HG02623 (cell line): ENCODE measurements around the gene PELI2.

Experiments used
- ATAC-seq: cut with Tn5 transposase; IDR thresholded peaks from one replicate; pipeline ENCODE4 v1.9.1; 2021; ENCODE audit warnings: moderate library complexity; ENCODE audit not compliant: unreplicated experiment

PELI2 gene

DNA sequence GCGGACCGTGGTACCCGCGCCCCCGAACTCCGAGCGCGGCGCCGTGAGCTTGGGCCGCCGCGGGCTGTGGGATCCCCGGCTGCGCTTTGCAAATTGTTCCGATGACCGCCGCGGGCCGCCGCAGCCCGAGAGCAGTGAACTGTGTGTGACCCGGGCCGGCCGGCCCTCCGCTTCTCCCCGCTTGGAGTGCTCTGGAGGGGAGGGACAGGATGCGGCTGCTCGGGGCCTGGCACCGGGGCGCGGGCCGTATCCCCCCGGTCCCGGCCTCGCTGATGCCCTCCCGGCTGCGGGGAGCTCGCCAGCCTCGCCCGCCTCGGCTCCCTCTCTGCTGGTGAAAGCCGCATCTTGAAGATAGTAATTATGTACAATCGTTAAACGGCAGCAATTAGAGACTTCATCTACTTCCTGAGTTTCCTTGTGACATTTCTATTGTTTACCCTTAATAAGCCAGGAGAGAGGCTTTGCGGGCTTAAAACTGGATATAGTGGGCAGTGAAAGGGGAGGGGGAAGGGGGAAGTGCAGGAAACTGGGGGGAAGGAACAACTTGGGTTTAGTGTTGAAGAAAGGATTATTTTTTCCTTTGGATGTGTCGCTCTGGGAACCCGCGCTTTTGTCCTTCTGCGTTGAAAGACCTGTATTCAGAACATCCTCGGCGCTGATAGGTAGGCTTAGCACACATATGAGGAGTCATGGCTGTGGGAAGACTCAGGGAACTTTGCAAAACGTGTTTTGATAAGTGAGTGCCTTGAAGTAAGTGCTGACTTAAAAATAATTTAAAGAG is 1.2 kb downstream of the PELI2 start:
- no peak for ATAC-seq

DNA sequence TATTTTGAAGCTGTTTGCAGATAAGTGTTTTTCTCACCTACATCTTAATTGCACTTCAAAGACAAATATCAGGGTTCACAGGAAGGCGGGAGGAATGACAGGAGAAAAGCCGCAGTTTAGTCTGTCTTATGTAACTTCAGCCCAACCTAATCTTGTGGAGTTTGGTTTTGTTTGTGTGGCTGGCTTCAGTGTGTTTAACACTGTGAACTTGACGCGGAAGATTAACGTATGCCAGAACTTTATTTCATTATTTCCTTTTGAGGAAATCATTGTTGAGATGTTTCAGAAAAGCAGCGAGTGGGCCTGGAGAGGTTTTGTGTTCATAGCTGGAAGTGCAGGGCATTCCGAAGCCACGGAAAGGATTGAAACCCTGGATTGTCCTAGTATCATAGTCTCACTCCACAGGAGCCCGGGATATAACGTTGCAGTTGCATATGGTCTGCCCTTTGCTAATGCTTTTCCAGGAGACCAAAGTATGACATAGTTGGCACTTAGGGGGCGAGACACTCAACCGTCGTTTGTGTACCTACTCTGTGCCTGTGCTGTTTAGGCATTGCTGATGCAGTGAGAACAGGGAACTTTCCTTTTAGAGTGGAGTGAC is 2.0 kb downstream of the PELI2 start:
- ATAC-seq, result no peak

DNA sequence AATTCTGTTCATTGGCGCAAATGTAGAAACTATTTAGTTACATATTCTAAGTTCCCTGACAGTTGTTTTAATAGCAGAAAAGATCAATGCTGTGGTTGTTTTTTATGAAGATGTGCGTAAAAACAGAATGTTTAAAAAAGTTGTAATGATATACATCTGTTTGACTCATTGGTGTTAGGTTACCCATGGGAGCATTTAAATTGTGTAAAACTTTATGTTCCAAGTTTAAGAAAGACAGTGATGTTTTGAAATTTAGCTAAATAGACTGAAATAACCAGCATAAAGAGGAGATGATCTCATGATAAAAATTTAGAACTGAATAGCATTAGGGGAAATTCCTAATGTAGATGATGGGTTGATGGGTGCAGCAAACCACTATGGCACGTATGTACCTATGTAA is 3.6 kb downstream of the PELI2 start:
- no peak for ATAC-seq

DNA sequence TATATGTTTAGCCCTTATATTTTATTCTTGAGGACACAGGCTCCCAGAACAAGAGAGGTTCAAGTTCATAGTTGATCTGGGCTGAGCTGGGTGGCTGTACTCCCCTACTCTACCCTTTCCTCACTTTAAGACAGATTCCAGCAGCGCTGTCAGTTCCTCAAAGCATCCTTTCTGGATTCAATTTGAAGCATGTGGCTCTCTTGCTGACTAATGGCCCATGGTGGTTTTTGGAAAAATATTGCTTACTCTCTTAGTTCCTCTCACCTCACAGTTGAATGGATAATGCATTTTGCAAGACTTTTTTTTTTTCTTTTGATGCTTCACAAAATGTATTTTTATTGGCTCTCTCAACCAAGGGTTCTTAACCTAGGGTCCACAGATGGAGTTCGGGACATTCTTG is 4.1 kb downstream of the PELI2 start:
- no peak for ATAC-seq

DNA sequence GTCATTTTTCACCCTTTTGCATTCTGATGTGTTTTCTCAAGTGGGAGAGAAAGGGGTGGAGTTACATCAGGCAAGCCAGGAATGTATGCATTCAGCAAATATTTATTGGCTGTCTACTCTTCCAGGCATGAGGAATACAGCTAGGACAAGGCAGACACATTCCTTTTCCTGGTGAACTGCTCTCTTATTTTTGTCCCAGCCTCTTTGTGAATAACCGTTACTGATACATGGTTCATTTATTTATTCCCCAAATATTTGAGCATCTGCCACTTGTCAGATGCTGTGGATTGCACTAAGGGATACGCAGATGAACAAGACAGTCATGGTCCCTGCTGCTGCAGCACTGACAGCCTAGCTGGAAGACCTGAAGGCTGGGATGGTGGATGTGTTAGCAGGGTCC is 6.1 kb downstream of the PELI2 start:
- no peak for ATAC-seq

DNA sequence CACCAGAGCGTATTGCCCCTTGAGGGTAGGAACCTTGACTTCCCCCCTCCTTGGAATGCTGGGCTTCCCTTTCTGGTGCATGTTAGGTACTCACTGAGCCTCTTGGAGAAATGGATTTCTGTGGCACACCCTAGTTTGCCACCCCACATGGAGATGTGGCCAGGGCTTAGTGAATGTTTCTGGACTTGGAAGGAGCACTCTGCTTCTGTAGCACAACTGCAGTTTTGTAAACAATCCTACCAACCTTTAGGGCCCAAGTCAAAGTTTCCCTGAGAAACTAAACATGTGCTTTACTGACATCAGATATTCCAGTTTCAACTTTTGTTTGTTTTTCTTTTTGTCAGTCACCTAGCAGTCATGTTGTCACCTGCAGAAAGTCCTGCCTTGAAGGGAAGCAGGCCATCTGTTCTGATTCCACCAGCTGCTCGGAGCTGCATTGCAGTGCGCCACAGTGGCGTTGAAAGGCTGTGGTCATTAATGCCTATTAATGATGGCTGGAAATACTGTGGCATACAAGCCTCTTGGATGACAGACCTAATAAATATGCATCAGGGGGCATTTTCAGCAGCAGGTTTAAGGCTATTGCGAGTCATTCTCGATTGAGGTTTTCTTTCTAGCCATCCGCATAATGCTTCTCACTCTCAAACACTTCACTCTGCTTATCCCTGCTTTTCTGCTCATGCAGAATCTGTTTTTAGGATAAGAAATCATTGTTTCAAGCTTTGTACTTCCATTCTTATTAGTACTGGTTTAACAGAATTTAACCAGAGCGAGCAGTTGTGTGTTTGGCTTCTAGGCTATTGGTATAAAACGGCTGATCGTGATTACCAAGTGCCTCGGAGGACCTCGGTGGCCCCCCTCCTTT is 7.8 kb downstream of the PELI2 start:
- ATAC-seq, result no peak

DNA sequence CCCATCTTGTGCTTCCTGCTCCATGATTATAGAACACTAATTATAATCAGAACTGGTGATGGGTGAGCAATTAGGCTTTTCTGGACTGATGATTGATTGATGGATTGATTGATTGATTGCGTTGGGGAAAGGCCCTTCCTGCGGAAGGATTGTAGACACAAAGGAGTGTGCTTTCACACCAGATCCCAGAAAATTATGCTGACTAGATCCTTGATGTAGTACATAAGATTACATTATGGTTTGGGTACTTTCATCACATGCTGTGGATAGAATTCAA is 8.4 kb downstream of the PELI2 start:
- ATAC-seq, result no peak

DNA sequence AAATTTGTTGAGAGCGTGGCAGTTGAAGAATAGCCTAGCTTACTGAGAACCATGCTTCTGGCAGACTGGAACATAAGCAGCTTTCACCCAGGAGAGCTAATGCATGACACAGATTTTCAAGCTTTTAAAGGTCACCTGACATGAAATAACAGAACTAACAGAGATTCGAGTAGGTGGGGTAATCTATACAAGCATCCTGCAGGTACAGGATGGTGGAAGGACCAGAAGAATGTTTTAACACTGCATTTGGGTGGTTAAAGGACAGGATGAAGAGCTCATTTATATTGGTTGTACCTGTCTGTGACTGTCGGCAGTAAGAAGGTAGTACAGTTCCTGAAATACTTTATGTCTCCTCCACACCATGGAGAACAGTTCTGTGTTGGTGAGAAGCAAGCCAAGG is 8.9 kb downstream of the PELI2 start:
- no peak for ATAC-seq

DNA sequence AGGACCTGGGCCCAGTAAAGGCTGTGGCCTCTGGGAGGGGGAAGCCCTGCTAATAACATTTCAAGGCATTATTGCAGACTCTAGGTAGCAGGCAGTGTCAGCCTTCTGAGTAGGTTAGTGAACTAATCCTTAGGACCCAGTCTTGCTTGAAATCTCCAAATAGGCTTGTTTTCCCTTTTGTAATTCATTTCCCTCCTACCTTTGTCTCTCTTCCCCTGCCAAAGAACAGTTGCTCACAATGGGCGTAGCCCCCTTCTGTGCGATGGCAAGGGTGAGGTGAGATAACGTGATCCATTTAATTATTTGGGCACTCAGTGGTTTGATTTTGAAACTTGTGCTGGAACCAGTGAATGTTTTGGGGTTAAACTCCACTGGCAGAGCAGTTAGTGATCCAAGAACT is 10.9 kb downstream of the PELI2 start:
- no peak for ATAC-seq

DNA sequence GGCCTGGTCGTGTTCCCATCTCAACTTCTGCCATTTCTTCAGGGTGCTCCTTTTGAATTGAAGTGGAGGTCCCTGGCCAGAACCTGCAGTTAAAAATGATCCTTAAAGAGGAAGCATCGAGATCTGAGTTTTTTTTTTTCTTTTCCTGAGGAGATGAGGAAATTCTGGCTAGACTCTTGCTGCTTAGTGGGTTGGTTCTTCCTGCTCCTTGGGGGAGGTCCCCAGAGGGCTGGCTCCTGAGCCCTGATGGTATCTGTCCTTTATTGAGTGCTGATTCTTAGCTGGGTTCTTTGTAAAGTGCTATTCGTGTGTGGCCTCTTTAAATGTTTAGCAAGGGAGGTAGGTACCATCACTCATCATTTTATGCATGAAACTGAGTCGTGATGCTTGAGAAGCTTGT is 11.7 kb downstream of the PELI2 start:
- no peak for ATAC-seq

DNA sequence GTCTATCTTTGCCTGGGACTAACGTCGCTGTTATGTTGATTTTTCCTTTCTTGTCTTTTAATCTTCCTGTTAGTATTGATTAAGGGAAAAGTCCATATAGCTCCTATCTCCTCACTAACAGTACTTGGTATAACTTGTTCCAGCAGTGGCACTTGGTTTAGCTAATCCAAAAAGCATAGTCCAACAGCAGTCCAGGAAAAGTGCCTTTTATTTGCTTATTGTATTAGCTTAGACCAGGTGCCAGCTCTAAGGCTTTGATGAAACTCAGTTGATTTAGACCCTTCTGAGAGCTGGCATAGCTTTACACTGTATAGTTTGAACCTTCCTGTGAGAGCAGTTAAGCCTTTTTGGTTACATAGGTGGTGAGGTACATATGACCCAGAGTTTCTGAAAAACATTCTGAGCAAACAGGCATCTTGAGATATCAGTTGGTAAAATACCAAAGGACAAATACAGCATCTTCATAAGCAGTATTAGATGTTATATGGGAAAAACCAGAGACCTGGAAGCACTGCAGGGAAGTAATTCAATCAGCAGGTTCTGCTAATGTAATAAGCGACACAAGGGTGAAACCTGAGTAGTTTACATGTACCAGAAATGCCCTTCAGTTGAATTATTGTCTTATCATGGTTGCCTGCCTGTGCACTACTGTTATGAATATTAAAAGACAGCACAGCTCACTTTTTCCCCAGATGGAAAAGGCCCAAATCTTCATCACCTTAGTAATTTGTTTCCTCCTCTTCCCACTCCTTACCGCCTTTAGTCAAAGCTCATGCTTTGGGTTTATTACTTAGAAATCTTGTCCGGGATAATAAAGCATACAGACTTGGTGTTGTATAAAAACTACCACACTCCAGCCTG is 13.0 kb downstream of the PELI2 start:
- no peak for ATAC-seq

DNA sequence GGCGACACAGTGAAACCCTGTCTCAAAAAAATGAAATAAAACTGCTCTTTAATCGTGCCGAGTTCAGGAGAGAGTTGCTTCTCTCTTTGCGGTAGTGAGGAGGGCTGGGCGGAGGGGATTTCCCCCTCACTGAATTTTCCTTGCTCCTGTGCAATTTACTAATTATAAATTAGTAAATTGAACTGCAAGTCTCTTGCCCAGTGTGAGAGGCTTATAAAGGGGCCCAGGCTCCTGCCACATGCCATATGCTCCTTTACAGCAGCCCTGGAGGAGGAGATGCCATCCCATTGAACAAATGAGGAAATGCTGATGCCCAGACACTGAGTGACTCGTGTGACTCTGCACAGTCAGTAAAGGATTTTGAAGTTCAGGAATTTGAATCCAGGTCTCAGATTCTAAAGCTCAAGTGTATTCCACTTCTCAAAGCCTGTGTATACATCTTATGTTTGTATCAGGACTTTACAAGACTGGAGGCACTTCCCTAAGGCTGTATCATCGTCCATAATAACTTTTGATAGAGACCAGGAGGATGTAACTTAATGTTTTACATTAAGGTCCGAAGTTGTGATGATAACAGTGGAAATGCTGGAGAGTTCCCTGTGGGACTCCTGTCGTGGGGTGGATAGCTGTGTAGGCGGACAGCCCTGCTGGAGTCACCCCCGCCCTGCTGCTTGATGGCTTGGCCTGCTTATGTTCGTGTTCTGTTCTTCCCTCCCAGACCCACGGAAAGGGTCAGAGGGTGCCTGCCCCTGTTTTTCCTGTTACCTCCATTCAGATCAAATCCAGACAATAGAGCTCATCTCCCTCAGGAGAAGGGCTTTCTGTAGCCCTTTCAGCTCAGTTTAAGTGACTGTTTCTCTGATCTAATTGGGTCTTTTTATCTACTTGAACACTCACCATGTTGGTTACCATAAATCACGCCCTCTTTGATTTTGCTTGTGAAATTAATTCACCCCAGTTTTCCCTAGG is 13.9 kb downstream of the PELI2 start:
- ATAC-seq, result no peak

DNA sequence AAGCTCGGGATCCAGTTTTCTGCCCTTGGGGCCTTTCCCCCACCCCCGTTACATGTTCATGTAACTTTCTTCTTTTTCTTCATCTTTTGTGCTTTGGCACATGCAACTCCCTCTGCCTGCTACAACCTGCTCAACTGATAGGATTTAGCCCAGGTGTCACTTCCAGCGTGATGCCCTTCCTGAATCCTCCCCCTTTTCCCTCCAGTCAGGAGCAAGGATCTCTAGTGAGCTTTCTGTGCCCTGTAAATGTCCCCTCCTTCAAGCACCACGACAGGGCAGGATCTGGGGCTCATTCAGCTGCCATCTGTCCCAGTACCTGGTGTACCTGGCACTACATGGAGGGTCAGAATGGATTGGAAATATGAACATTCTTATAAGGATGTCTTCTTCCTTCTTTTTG is 15.3 kb downstream of the PELI2 start:
- no peak for ATAC-seq

DNA sequence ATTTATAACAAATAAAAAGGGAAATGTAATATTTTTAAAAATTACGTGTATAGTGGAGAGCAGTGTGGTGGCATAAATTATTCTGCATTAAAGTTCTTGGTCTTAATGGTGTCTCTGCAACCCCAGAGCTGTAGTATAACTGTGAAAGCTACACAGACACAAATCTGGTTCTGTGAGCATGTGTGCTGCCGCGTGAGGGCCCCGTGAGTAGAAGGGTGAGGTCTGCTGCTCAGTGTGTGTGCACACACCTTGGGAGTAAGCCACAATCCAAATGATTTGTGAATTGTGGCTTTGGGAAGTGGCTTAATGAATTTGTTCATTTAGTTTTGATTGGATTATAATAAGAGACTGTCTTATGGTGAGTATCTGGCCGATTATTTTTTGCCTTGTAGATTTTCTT is 16.8 kb downstream of the PELI2 start:
- ATAC-seq, result no peak

DNA sequence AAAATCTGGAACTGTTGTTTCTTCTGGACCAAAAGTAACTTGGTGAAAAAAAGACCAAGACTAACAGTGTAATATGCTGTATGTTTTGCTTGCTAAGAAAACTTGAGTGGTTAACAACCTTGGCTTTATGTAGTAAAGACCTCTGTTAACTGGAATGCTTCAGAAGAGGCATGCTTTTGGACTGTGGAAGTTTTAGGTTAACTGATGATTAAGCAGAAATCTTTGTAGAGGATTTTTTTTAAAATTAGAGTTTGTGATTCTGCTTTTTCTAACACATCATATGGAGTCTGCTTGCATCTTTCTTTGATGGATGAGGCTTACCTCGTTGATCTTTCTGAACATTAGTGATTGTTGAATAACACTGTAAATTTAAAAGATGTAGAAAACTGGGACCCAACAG is 17.5 kb downstream of the PELI2 start:
- ATAC-seq, result no peak

DNA sequence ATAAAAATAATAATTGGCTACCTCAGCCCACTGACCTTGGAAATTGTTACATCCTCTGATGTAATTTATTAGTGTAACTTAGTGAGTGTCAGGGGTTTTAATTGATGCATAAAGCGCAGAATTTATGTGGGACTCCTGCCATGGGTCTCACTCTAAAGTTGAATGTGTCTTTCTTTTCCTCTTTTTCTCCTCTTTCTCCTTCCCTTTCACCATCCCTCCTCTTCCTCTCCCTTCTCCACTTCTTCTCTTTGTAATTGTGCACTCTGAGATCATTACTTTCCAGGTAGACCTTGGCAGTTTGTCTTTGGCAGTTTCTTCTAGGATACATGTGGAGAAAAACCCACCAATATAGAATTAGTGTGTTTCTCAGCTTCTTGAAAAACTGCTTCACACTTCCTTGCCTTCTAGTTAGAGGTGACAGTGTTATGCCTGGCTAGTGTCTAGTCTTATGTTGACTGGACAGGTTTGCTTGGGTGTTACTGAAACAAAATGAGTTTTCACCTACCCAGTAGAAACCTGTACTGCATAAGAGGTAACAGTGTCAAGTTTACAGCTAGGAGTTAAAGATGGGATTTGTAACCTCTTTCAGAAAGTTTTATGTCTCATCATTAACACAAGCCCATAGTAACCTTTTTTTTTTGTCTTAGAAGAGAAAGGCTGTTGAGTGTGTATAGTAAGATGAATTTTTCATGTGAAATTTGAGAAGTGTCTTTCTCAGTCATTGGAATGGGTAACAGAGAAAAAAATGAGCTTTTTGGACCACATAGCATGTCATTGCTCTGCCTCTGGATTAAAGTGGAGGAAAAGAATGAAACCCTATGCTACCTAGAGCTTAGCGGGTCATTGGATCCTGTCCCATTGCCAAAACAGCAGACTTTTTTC is 18.6 kb downstream of the PELI2 start:
- ATAC-seq, result no peak

DNA sequence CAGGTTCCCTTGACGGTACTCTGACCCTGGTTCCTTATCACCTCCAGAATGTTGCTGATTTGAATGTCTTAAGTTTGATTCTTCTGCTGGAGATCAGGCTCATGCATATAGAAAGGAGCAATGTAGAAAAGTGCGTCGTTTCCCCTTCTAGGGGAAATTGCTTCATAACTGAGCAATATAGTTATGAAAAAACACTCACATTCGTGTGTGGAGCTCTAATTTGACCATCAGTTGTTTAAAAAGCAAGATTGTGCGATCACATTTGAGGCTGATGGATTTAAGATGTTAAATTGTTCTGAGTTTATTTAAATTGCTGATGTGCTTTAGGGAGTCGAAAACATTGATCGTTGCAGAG is 19.2 kb downstream of the PELI2 start:
- no peak for ATAC-seq

DNA sequence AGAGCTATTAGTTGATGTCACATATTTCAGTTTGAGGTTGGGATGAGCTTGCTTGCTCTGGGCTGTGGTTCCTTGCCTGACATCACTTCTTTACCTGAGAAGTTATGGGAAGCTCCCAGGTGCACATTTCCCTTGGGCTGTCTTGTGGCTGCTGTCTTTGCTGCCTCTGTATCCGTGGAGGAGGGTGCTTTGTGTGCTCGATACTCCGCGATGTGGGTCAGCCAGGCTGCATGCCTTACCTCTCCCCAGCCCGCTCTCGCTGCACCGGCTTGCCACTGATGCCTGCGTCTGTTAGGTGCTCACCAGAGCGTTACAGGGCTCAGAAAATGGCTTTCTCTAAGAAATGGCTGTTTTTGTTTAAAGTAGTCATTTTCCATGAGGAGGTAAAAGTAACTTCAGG is 19.6 kb downstream of the PELI2 start:
- no peak for ATAC-seq

DNA sequence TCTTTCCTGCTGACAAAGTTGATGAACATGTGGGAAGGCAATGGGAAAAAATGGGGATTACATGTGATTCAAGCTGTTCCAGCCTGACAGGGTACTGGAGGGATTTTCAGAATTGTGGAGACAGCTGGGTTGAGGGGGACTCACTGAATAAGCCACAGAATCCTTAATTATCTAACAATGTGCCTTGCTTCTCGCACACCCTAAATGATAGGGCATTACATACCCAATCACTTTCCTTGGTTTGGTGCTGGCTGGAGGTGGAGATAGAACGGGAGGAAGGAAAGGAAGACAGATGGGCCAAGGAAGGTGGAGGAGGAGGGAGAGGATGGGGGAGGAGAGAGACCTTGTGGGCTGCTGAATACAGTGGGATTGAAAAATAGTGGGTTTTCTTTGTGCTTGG is 20.7 kb downstream of the PELI2 start:
- no peak for ATAC-seq
